ENCODE measurements around the gene MRGPRD.

GRCh38 chr11:69005631-69006368 is 25.0 kb upstream of the MRGPRD start:
- TF ChIP-seq CTCF (conservative IDR thresholded peaks at IDR 0.05 in 1 of 2, IDR thresholded peaks at IDR 0.05 in 1 of 2; ENCODE audit: extremely low read depth in 1 of 2, insufficient read depth in 1 of 2, low read depth in 1 of 2, low read length in 2 of 2): no peak
- no peak for TF ChIP-seq EZH2 (IDR thresholded peaks at IDR 0.05; ENCODE audit: borderline replicate concordance, low read length)

All from mammary epithelial cell (primary cell).